NOMO-1 treated with dmso at 0.1 percent for 144 hours (cell line): ENCODE measurements around the gene CAMK2G.

Experiments used
- DNase-seq: peaks from one replicate; lab custom pipeline; 2025; ENCODE audit not compliant: unreplicated experiment; lab: John Stamatoyannopoulos, UW

The CAMK2G gene

GRCh38 chr10:73773152-73773879, 101.0 kb downstream of the CAMK2G start:
- DNase-seq: no peak

- peak; percentile 81 for DNase-seq
These were observed 101.8 kb downstream of the CAMK2G start for GRCh38 chr10:73772281-73773151.

GRCh38 chr10:73771722-73772280, 102.6 kb downstream of the CAMK2G start:
- DNase-seq: no peak

- DNase-seq: no peak
These were observed 105.0 kb downstream of the CAMK2G start for GRCh38 chr10:73769396-73769795.

GRCh38 chr10:73768881-73769280, 105.5 kb downstream of the CAMK2G start:
- no peak for DNase-seq

GRCh38 chr10:73765066-73765465, 109.3 kb downstream of the CAMK2G start:
- DNase-seq: no peak

GRCh38 chr10:73763343-73763742, 111.0 kb downstream of the CAMK2G start:
- DNase-seq: no peak

- no peak for DNase-seq
These were observed 111.4 kb downstream of the CAMK2G start for GRCh38 chr10:73762915-73763314.
